ENCODE results near the gene RGL3.

The RGL3 gene

GRCh38 chr19:11400798-11401197, 18.3 kb downstream of the RGL3 start:
- no peak overlapping the region for H3K27ac ChIP-seq
- no peak for DNase-seq
- peaks cover 0 to 28% (median 17%) of the 10 kb centered on the region in 3 donors for H3K36me3 ChIP-seq
- H3K27me3 ChIP-seq = no peaks in the 10 kb centered on the region
- H3K4me1 ChIP-seq = no peaks in the 10 kb centered on the region
- intact Hi-C loops (cut with DNase I; ENCODE audit: low total_unique reads) = no loop called here
- no peak for TF ChIP-seq CTCF (IDR thresholded peaks at IDR 0.05)
- no peaks in the 10 kb centered on the region for H3K9me3 ChIP-seq
- no peak overlapping the region for H3K4me3 ChIP-seq

- Histone ChIP-seq H3K27ac (no peak overlapping the region), H3K27me3 (no peaks in the 10 kb centered on the region), H3K4me3 (no peak overlapping the region), H3K9me3 (no peaks in the 10 kb centered on the region), H3K36me3 (peaks cover 0 to 31% (median 14%) of the 10 kb centered on the region in 3 donors), H3K4me1 (no peaks in the 10 kb centered on the region)
- no peak for TF ChIP-seq CTCF (IDR thresholded peaks at IDR 0.05)
- intact Hi-C loops (cut with DNase I; ENCODE audit: low total_unique reads) = no loop called here
- no peak for DNase-seq
These were observed 19.4 kb downstream of the RGL3 start for GRCh38 chr19:11399667-11400066.

GRCh38 chr19:11397089-11397610, 22.0 kb downstream of the RGL3 start:
- no peak for TF ChIP-seq CTCF (IDR thresholded peaks at IDR 0.05)
- Histone ChIP-seq H3K4me3 (no peak overlapping the region), H3K27ac (no peak overlapping the region), H3K9me3 (no peaks in the 10 kb centered on the region), H3K27me3 (no peaks in the 10 kb centered on the region), H3K36me3 (peaks cover 0 to 32% (median 14%) of the 10 kb centered on the region in 3 donors), H3K4me1 (no peaks in the 10 kb centered on the region)
- DNase-seq = no peak
- intact Hi-C loops (cut with DNase I; ENCODE audit: low total_unique reads) = no loop called here

- Histone ChIP-seq H3K4me3 (no peak overlapping the region), H3K9me3 (peaks cover 0 to 11% (median 0%) of the 10 kb centered on the region in 3 donors), H3K36me3 (peaks cover 0 to 10% (median 8%) of the 10 kb centered on the region in 3 donors), H3K4me1 (no peaks in the 10 kb centered on the region), H3K27ac (no peak overlapping the region), H3K27me3 (no peaks in the 10 kb centered on the region)
- no peak for DNase-seq
- intact Hi-C loops (cut with DNase I; ENCODE audit: low total_unique reads) = no loop called here
- TF ChIP-seq CTCF (IDR thresholded peaks at IDR 0.05) = no peak
These were observed 28.0 kb downstream of the RGL3 start for GRCh38 chr19:11390933-11391680.

GRCh38 chr19:11390359-11390758, 28.8 kb downstream of the RGL3 start:
- TF ChIP-seq CTCF (IDR thresholded peaks at IDR 0.05) = no peak
- no peak for DNase-seq
- intact Hi-C loops (cut with DNase I; ENCODE audit: low total_unique reads) = no loop called here

More at GRCh38 chr19:11390359-11390758, 28.8 kb downstream of the RGL3 start:
- Histone ChIP-seq H3K4me1 (no peaks in the 10 kb centered on the region), H3K27ac (no peak overlapping the region), H3K36me3 (peaks cover 0 to 10% (median 8%) of the 10 kb centered on the region in 3 donors), H3K4me3 (no peak overlapping the region), H3K9me3 (peaks cover 0 to 11% (median 0%) of the 10 kb centered on the region in 3 donors), H3K27me3 (no peaks in the 10 kb centered on the region)
